Fibroblast of upper back skin (primary cell): Measurements from ENCODE around the gene CCDC91.
"Not testable (repeated sequence)": the region's sequence is repeated elsewhere in the genome, so short reads cannot be mapped to it uniquely, and the experiment has no call there.

Experiments
- DNase-seq: peaks from one replicate; pipeline ENCODE4 v3.0.0-alpha.2; 2013

Gene CCDC91

GRCh38 chr12:28294300-28294699, 104.0 kb downstream of the CCDC91 start:
- DNase-seq: no peak

- DNase-seq: no peak
Measured at GRCh38 chr12:28296287-28296686, 106.0 kb downstream of the CCDC91 start.

GRCh38 chr12:28303192-28303591, 112.9 kb downstream of the CCDC91 start:
- DNase-seq: no peak

GRCh38 chr12:28306535-28306934, 116.3 kb downstream of the CCDC91 start:
- DNase-seq: no peak

- DNase-seq: no peak
Measured at GRCh38 chr12:28308891-28309290, 118.6 kb downstream of the CCDC91 start.

GRCh38 chr12:28313631-28314030, 123.4 kb downstream of the CCDC91 start:
- DNase-seq: peak; percentile 35

- DNase-seq: no peak
Measured at GRCh38 chr12:28316049-28316448, 125.8 kb downstream of the CCDC91 start.

- no peak for DNase-seq
Measured at GRCh38 chr12:28318273-28318672, 128.0 kb downstream of the CCDC91 start.

GRCh38 chr12:28320353-28320752, 130.1 kb downstream of the CCDC91 start:
- no peak for DNase-seq

GRCh38 chr12:28327722-28328121, 137.5 kb downstream of the CCDC91 start:
- no peak for DNase-seq

- no peak for DNase-seq
Measured at GRCh38 chr12:28328967-28329366, 138.7 kb downstream of the CCDC91 start.

- not testable (repeated sequence) for DNase-seq
Measured at GRCh38 chr12:28329727-28330126, 139.5 kb downstream of the CCDC91 start.

- DNase-seq: not testable (repeated sequence)
Measured at GRCh38 chr12:28330232-28330631, 140.0 kb downstream of the CCDC91 start.

GRCh38 chr12:28331130-28331529, 140.9 kb downstream of the CCDC91 start:
- peak; percentile 12 for DNase-seq

GRCh38 chr12:28340261-28341045, 150.2 kb downstream of the CCDC91 start:
- DNase-seq: peak; percentile 12

GRCh38 chr12:28343713-28344112, 153.5 kb downstream of the CCDC91 start:
- no peak for DNase-seq

- no peak for DNase-seq
Measured at GRCh38 chr12:28346567-28346966, 156.3 kb downstream of the CCDC91 start.

GRCh38 chr12:28349196-28349595, 158.9 kb downstream of the CCDC91 start:
- DNase-seq: no peak

GRCh38 chr12:28350502-28350901, 160.2 kb downstream of the CCDC91 start:
- no peak for DNase-seq

GRCh38 chr12:28351414-28351813, 161.2 kb downstream of the CCDC91 start:
- no peak for DNase-seq

GRCh38 chr12:28355161-28355560, 164.9 kb downstream of the CCDC91 start:
- DNase-seq: no peak

- DNase-seq: no peak
Measured at GRCh38 chr12:28360253-28360652, 170.0 kb downstream of the CCDC91 start.

GRCh38 chr12:28367326-28367725, 177.1 kb downstream of the CCDC91 start:
- no peak for DNase-seq

GRCh38 chr12:28367993-28368392, 177.7 kb downstream of the CCDC91 start:
- no peak for DNase-seq

- DNase-seq: no peak
Measured at GRCh38 chr12:28369483-28369882, 179.2 kb downstream of the CCDC91 start.
